ENCODE results near the gene ZNF33B.
"Not testable (repeated sequence)": the region's sequence is repeated elsewhere in the genome, so short reads cannot be mapped to it uniquely, and the experiment has no call there.

Gene ZNF33B

DNA sequence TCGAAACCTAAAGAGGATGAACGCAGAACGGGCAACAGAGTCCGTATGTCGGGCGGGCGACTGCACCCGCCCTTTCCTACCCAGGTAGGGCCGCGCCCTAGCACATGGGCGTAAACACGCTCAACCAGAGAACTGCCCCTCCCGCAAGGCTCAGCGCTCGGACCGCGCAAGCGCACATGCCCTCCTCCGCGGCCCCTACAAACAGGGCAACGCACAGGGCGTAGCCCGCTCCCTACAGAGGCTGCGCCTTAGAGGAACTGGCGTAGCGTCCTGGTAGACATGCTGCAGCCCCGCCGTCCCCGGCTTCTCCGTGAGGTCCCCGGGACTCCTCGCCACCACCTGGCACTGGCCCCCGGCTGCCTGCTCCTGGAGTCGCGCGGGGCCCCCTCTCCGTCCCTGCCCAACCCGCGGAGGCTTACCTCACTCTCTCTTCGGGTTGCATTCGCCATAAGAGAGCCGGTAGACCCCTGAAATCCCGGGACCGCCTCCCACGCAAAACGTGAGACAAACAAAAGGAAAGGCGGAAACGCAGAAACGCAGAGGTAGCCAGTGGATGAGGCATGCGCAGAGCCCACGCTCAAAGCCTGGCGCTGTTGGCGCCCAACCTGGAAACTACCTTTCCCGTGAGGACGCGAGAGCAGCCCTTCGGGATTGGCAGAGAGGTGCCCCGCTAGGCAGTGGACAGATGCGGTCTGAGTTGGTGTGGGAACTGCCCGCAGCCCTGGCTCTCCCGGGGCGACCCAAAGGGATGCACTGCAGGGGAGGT, at the start of gene ZNF33B:
ZNF33B (minus strand) TSS at position 516 of the 766 bp plus-strand sequence. CDS start 1,642 bp downstream, outside the sequence.
- DNase-seq: peak; percentile 97

GRCh38 chr10:42684517-42684916, 46.1 kb upstream of the ZNF33B start:
- no peak for DNase-seq

- no peak for DNase-seq
These were observed 41.9 kb upstream of the ZNF33B start for GRCh38 chr10:42680267-42680666.

DNA sequence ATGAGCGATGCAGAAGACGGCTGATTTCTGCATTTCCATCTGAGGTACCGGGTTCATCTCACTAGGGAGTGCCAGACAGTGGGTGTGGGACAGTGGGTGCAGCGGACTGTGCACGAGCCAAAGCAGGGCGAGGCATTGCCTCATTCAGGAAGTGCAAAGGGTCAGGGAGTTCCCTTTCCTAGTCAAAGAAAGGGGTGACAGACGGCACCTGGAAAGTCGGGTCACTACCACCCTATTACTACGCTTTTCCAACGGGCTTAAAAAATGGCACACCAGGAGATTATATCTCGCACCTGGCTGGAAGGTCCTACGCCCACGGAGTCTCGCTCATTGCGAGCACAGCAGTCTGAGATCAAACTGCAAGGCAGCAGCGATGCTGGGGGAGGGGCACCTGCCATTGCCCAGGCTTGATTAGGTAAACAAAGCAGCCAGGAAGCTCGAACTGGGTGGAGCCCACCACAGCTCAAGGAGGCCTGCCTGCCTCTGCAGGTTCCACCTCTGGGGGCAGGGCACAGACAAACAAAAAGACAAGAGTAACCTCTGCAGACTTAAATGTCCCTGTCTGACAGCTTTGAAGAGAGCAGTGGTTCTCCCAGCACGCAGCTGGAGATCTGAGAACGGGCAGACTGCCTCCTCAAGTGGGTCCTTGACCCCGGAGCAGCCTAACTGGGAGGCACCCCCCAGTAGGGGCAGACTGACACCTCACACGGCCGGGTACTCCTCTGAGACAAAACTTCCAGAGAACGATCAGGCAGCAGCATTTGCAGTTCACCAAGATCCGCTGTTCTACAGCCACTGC, 27.0 kb upstream of the ZNF33B start:
- DNase-seq: not testable (repeated sequence)

GRCh38 chr10:42654419-42654818, 16.0 kb upstream of the ZNF33B start:
- DNase-seq: no peak

GRCh38 chr10:42652858-42653257, 14.5 kb upstream of the ZNF33B start:
- no peak for DNase-seq

DNA sequence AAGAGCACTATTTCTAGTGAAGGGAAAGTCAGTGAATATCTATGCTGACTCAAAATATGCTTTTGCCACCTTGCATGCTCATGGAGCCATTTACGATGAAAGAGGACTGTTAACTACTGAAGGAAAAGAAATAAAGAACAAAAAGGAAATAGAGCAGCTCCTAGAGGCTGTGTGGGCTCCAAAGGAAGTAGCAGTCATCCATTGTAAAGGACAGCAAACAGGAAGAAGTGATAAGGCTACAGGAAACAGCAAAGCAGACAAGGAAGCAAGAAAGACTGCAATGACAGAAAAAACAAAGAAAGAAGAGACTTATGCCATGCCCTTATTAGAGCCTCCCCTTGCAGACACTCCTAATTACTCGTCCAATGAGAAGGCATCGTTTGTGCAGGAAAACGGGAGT, 12.0 kb upstream of the ZNF33B start:
- no peak for DNase-seq

- no peak for DNase-seq
These were observed 10.1 kb upstream of the ZNF33B start for GRCh38 chr10:42648512-42648911.

- no peak for DNase-seq
These were observed 8.6 kb upstream of the ZNF33B start for GRCh38 chr10:42646687-42647640.

DNA sequence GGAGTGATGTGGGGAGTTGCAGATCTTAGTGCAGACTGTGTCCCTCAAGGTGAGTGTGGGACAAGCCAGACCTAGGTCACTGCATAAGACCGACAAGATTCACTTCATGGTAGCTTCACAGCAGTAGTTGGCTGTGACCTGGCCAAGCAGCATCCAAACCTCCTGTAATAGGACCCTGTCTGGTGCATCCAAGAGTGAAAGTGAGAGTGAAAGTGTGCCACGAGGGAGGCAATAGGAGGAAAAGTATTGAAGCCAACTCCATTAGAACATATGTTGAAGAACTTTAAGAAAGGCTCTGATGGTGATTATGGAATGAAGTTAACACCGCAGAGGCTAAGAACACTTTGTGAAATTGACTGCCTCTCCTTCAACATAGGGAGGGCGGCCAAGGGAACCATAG, 7.8 kb upstream of the ZNF33B start:
- no peak for DNase-seq

DNA sequence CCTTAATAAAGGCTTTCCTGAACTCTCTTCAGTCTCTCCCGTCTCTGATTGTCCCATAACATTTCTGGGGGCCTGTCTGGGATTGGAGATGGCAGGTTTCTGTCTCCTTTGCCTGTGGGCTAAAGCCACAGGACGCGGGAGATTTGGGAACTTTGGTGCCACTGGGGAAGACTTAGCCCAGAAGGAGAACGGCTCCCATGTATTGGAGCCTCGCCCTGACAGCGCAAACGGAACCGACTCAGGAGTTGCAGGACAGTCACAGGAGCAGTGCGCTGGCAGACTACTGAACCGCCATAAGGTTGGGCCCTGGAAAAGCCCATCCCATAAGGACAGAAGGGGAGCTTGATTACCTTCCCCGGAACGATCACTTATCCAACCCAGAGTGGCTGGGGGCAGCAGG, 7.1 kb upstream of the ZNF33B start:
- no peak for DNase-seq

GRCh38 chr10:42645103-42645502, 6.7 kb upstream of the ZNF33B start:
- no peak for DNase-seq

GRCh38 chr10:42640610-42641229, 2.4 kb upstream of the ZNF33B start:
- DNase-seq: no peak

GRCh38 chr10:42638821-42639270, 476 bp upstream of the ZNF33B start:
- DNase-seq: no peak

GRCh38 chr10:42637648-42638054, 719 bp downstream of the ZNF33B start:
- no peak for DNase-seq

- no peak for DNase-seq
These were observed 1.2 kb downstream of the ZNF33B start for GRCh38 chr10:42637142-42637541.

GRCh38 chr10:42635098-42635497, 3.3 kb downstream of the ZNF33B start:
- no peak for DNase-seq

DNA sequence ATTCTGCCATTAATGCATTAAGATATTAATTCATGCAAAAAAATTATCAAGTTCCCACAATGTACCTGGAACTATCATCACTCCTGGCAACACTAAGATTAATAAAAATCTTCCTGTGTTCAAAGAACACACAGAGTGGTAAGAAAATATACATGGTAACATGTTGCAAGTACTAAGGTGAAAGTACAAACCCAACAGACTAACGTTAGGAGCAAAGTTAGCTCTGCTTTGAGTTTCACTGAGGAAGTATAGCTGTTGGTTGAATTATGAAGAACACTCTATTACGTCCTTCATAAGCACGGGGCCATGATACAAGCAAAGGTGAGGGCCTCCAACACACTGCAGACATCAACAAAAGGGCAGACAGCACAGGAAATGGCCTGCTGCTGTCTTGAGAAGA, 5.8 kb downstream of the ZNF33B start:
- no peak for DNase-seq

GRCh38 chr10:42630537-42631134, 7.7 kb downstream of the ZNF33B start:
- no peak for DNase-seq

DNA sequence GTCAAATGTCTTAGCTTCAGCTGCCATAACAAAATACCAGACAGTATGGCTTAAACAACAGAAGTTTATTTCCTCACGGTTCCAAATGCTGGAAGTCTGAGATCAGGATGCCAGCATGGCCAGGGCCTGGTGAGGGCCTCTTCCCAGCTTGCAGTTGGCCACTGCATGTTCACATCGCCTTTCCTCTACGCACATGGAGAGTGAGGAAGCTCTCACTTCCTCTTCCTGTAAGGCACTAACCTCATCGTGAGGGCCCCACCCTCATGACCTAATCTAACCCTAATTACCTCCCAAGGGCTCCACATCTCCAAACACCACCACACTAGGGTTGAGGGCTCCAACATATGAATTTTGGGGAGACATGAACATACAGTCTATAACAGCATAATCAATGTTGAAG, 14.4 kb downstream of the ZNF33B start:
- no peak for DNase-seq

- DNase-seq: no peak
These were observed 19.9 kb downstream of the ZNF33B start for GRCh38 chr10:42618424-42618823.

DNA sequence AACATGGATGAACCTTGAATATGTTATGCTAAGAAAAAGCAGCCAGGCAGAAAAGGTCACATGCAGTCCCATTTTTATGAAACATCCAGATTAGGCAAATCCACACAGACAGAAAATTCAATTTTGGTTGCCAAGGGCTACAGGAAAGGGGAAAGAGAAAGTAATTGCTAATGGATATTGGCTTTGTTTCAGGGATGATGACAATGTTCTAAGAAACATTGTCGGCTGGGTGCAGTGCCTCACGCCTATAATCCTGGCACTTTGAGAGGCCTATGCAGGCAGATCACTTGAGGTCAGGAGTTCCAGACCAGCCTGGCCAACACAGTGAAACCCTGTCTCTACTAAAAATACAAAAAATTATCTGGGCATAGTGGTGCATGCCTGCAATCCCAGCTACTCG, 23.0 kb downstream of the ZNF33B start:
- no peak for DNase-seq
